GM10248 (cell line): ENCODE measurements around the gene TACR3.
"Not testable (repeated sequence)": the region's sequence is repeated elsewhere in the genome, so short reads cannot be mapped to it uniquely, and the experiment has no call there.

Experiments used
- CTCF ChIA-PET: fragments of 300-600 bp; sonication (Branson Sonifier 250); formaldehyde crosslinking; extraction: SDS; loops from one replicate; lab custom pipeline; 2021; ENCODE audit warnings: antibody characterized with exemption; lab: Yijun Ruan, JAX
- POLR2A ChIA-PET: fragments of 350-650 bp; sonication (Branson Sonifier 250); formaldehyde crosslinking; extraction: SDS; loops from one replicate; lab custom pipeline; 2020; ENCODE audit warnings: antibody characterized with exemption; lab: Yijun Ruan, JAX
- DNase-seq: peaks from one replicate; pipeline ENCODE4 v3.0.0; 2012; ENCODE audit errors: extremely low spot score
- CTCF ChIP-seq: IDR thresholded peaks from 2 replicates; pipeline ENCODE4 v1.5.1; 2012; ENCODE audit warnings: mild to moderate bottlenecking, low read depth; ENCODE audit errors: extremely low read depth, missing control alignments, control extremely low read depth

Gene TACR3

GRCh38 chr4:103648541-103648940 lies 71.2 kb downstream of the TACR3 start:
- DNase-seq = no peak
- ChIA-PET POLR2A (no interaction called here), CTCF (no interaction called here)
- no peak for TF ChIP-seq CTCF

DNA sequence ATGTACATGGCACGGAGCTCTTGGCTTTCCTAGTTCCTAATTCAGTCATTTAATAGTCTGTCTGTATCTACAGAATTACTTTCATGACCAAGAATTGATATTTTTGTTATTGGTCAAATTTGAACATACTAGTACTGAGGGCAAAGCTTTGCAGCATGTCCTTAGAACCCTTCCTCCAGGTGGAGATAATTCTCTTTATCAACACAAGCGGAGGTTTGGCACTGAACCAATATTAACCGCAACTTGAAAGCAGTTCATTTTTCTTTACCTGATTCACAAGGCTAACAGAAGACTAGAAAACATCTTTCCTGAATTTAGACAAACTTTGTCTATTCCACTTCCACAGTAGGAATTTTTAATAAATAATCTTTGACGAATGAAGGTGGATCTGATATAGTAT lies 73.8 kb downstream of the TACR3 start:
- ChIA-PET CTCF (no interaction called here), POLR2A (no interaction called here)
- TF ChIP-seq CTCF = no peak
- DNase-seq = no peak

DNA sequence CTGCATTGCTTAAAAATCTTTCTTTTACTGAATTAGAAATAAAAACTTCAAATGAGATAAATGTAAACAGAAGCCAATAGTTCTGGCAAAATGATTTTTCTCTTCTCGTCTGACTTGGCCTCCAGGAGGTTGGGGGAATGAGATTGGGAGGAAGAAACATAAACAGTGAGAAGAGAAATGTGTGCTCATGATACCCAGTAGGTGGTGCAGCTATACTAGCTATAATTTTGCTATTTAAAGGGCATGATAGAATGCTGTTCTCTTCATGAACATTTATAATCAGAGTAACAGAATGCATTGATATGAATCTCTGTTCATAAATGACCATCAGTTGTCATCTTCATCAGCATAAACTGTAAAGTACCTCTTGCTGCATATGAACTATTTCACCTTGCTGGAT lies 85.5 kb downstream of the TACR3 start:
- TF ChIP-seq CTCF = no peak
- CTCF ChIA-PET = interaction anchor here (1.0 to 1.7 kb wide), 2 partner anchors 10 to 13 kb away, joined by 3 to 5 read pairs; no protein-coding TSS in a partner anchor
- no peak for DNase-seq
- POLR2A ChIA-PET = no interaction called here

DNA sequence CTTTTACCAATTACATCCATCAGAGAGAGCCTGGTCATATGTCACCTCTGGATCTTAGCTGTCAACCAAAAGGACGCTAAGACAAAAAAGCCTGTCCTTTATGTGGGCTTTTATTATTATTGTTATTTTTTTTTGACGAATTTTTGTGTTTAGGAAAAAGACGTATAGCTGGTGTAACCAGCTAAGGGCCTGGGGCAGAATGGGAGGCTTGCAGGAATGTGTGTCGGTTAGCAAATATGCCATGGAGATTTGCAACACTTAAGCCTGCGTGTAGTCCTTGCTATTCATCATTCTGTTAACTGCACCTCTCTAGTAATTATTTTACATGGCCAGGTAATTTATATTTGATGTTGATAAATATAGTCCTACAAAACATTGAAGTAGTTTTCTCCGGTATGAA lies 93.5 kb downstream of the TACR3 start:
- ChIA-PET POLR2A (no interaction called here), CTCF (interaction anchor here (1.3 kb wide), 1 partner anchor 17 kb away, joined by 3 read pairs; no protein-coding TSS in a partner anchor)
- no peak for DNase-seq
- TF ChIP-seq CTCF = no peak

DNA sequence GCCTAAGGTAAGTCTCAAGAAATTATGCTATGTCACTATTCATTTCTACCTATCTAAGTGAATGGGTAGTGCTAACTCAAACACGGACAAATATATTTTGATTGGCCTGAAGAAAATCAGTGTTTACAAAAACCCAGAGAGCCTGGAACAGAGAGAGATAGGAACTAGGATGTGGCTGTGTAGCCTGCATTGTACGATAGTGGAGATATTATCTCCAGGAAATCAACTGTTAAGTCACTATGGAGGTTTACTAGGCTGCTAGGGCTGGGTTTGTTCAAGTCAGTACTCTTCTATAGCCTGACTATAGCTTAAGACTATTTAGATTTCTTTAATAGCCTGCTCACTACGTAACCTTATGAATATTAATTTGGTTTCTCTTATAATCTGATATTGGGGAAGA lies 127.9 kb downstream of the TACR3 start:
- POLR2A ChIA-PET = no interaction called here
- CTCF ChIA-PET = interaction anchor here (1.0 to 1.6 kb wide), 3 partner anchors 9 to 22 kb away, joined by 3 to 4 read pairs (median 3); no protein-coding TSS in a partner anchor
- DNase-seq = no peak
- TF ChIP-seq CTCF = no peak

- CTCF ChIA-PET = interaction anchor here (1.0 to 1.3 kb wide), 2 partner anchors 11 to 58 kb away, joined by 3 read pairs; no protein-coding TSS in a partner anchor
- POLR2A ChIA-PET = no interaction called here
- DNase-seq = no peak
- no peak for TF ChIP-seq CTCF
Observed at GRCh38 chr4:103567591-103567990, 152.2 kb downstream of the TACR3 start.

- POLR2A ChIA-PET, DNase-seq: not testable (repeated sequence)
- CTCF ChIA-PET = interaction anchor here (1.6 kb wide), 1 partner anchor 11 kb away, joined by 5 read pairs; no protein-coding TSS in a partner anchor
Observed at GRCh38 chr4:103559178-103559577, 160.6 kb downstream of the TACR3 start.
